T-helper 1 cell (primary cell): Measurements from ENCODE around the gene ABCA7.
A peak's percentile ranks its signal among the peaks of the same experiment; 100 is the strongest.

Experiments used
- DNase-seq, 5 donors: peaks; one replicate each; pipeline ENCODE4 v3.0.0-alpha.2; 2012 to 2020

ABCA7 gene

DNA sequence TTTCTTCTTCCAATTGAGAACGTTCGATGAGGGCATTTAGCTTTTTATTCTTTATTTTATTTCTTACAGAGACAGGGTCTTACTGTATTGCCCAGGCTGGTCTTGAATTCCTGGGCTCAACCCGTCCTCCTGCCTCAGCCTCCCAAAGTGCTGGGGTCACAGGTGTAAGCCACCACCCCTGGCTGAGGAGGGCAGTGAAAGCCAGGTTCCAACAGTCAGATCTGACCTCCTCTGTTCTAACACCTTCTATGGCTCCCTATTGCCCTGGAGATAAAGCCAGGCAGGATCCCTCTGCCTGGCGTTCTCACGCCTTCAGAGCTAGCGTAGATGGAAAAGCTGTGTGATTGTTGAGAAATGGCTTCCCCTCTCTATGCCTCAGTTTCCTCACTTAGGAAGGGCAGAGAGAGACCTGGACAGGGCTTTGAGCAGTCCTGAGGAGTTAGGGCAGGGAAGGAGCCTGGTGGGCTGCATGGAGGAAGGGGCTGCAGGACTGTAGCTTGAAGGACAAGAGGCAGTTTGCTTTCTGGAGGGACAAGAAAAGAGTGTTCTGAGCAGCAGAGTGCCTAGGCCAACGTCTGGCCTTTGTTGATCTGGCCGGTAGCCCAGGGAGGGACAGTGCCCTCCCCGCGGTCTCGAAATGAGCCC is 32.6 kb downstream of the ABCA7 start:
- no peak for DNase-seq

DNA sequence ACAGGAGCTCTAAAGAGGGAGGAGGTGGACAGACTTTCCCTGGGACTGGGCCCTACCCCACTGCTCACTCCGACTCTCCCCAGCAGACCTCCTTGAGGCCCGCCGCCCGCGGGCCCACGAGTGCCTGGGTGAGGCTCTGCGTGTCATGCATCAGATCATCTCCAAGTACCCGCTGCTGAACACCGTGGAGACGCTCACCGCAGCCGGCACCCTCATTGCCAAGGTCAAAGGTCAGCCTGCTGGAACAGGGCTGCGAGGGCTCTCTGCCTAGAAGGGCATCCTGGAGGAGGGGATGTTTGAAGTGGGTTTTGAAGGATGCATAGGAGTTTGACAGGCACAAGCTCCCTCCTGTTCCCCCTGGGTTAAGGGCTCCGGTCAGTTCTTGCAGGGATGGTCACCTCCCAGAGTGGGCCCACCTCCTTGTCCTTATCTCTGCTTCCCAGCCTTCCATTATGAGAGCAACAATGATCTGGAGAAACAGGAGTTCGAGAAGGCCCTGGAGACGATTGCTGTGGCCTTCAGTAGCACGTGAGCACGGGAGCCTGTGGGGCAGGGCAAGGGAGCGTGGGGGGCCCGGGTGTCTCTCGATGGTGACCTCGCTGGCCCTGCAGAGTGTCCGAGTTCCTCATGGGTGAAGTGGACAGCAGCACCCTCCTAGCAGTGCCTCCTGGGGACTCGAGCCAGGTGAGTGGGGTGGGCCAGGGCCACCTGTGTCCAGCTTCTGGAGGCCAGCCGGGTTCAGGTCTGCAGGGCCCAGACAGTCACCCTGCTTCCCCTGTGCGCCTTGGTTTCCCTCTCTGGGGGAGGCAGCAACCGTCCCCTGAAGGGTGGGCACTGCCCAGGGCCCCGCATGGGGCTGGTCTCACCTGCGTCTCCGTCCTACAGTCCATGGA is 33.4 kb downstream of the ABCA7 start:
- no peak for DNase-seq

DNA sequence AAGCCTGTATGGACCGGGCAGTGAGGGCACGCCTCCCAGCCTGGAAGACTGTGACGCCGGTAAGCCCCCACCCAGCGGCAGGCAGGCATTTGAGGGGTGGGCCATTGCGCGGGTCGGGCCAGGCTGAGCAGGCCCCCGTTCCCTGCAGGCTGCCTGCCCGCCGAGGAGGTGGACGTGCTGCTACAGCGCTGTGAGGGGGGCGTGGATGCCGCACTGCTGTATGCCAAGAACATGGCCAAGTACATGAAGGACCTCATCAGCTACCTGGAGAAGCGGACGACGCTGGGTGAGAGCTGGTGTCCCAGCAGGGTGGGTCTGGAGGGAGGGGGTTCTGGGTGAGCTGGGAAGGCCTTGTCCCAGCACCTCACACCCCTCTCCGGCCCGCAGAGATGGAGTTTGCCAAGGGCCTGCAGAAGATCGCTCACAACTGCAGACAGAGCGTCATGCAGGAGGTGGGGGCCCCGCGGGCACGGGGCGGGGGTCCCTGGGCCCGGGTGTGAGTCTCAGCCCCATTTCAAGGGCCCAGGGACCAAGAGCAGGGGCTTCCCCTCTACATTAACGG is 34.1 kb downstream of the ABCA7 start:
- DNase-seq = no peak

DNA sequence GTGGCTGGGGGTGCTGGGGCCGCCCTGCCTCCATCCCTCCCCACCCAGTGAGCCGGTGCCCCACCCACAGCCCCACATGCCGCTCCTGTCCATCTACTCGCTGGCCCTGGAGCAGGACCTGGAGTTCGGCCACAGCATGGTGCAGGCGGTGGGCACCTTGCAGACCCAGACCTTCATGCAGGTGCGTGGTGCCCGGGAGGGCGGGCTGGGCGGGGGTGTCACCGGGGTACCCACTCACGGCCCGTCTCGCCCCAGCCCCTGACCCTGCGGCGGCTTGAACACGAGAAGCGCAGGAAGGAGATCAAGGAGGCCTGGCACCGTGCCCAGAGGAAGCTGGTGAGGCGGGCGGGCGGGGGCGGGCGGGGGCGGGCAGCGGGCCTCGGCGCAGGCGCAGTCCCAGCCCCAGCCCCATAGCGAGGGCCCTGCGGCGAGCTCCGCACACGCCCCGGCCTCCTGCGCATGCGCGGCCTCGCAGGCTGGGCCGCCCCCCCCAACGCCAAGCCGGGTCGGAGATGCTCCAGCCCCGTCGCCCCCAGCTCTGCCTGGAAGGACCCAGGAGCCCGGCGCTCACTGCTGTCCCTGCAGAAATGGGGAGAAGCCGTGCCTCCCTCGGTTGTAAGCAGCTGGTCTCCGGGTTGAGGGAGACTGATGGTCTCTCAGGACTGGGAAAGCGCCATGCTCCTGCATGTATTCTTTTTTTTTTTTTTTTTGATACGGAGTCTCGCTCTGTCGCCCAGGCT is 34.8 kb downstream of the ABCA7 start:
- DNase-seq = peak; percentile 89 to 97 (median 93)

DNA sequence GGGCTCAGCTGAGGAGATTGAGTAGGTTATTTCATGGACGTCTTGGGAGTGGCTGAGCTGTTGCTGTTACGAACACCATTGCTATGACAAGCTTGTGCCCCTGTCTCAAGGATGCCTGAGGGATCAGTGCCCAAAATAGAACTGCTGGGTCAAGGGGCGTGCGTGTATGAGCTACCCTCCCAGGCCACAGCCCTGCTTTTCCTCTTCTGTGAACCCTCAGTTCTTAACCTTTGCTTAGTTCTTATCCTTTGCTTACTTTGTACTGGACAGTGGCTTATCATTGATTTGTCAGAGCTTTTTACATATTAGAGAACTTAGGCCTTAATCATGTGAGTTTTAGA is 36.1 kb downstream of the ABCA7 start:
- DNase-seq = no peak

DNA sequence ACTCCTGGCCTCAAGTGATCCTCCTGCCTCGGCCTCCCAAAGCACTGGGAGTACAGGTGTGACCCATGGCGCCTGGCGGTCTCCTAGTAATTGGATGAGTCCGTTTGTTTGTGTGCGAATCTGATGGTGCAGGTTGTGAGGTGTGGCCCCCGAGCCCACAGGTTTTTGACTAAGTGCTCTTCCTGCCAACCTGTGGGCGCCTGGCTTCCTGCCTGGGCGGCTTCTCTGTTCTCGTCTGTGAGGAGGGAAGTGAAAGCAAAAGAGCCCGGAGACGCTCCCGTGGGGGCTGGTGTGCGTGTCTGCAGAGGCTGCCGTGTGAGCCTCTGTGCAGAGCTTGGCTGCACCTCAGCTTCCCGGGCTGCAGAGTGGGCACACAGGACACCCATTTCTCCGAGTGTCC is 37.0 kb downstream of the ABCA7 start:
- DNase-seq = peak; percentile 87 to 97 (median 93)

DNA sequence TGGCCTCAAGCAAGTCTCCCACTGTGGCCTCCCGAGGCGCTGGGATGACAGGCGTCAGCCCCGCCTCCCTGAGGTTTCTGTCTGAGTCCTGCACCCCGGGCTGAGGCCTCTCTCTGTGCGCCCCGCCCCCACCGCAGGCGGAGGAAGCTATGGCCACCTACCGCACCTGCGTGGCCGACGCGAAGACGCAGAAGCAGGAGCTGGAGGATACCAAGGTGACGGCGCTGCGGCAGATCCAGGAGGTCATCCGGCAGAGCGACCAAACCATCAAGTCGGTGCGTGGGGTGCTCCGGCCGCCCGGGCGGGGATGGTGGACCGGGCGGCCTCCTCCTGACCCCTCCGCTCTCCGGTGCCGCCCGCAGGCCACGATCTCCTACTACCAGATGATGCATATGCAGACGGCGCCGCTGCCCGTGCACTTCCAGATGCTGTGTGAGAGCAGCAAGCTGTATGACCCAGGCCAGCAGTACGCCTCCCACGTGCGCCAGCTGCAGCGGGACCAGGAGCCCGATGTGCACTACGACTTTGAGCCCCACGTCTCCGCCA is 39.7 kb downstream of the ABCA7 start:
- peak in 3 of 5 donors; percentile 42 to 93 (median 63) for DNase-seq

DNA sequence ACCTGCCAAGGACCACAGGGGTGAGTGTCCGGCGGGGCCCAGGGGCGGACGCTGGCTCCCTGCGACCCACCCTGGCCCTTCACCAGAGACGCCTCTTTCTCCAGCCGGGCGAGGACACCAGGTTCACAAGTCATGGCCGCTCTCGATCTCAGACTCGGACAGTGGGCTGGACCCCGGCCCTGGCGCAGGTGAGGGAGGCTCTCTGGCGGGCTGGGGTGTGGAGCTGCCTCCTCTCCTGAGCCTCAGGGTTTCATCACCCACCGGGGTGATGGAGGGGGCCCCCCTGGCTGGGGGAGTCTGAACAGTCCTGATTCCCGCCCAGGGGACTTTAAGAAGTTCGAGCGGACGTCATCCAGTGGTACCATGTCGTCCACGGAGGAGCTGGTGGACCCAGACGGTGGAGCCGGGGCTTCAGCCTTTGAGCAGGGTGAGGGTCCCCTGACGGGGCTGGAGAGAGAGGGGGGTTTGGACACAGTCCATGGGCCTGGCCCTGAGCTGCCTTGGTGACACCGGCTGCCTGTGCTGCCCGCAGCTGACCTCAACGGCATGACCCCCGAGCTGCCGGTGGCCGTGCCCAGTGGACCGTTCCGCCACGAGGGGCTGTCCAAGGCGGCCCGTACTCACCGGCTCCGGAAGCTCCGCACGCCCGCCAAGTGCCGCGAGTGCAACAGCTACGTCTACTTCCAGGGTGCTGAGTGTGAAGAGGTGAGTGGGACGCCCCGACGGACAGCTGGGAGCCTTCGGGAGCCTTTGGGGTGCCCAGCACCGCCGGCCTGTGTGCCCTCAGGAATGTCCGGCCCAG is 40.7 kb downstream of the ABCA7 start:
- no peak for DNase-seq

DNA sequence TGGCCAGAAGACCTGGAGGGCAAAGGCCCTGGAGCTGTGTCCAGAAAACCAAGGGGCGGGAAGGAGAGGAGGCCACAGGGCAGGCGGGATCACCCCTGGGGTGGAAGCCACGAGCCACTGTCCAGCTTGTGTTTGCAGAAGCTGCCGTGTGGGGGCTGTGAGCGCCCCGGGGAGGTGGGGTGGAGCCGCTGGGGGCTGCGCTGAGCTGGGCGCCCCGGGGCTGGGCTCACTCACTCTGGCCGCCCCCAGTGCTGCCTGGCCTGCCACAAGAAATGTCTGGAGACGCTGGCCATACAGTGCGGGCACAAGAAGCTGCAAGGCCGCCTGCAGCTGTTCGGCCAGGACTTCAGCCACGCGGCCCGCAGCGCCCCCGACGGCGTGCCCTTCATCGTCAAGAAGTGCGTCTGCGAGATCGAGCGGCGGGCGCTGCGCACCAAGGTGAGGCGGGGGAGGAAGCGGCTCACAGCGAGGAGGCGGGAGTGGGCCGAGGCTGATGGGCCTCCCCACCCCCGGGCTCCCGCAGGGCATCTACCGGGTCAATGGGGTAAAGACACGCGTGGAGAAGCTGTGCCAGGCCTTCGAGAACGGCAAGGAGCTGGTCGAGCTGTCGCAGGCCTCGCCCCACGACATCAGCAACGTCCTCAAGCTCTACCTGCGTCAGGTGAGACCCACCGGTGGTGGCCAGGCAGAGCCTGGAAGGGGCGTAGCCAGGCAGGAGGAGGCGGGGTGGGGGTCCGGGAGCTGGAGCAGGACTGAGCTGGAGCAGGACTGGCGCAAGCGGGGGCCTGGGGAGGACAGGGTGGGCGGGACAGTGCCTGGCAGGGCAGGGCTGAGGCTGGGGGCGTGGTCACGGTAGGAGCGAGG is 41.6 kb downstream of the ABCA7 start:
- no peak for DNase-seq

DNA sequence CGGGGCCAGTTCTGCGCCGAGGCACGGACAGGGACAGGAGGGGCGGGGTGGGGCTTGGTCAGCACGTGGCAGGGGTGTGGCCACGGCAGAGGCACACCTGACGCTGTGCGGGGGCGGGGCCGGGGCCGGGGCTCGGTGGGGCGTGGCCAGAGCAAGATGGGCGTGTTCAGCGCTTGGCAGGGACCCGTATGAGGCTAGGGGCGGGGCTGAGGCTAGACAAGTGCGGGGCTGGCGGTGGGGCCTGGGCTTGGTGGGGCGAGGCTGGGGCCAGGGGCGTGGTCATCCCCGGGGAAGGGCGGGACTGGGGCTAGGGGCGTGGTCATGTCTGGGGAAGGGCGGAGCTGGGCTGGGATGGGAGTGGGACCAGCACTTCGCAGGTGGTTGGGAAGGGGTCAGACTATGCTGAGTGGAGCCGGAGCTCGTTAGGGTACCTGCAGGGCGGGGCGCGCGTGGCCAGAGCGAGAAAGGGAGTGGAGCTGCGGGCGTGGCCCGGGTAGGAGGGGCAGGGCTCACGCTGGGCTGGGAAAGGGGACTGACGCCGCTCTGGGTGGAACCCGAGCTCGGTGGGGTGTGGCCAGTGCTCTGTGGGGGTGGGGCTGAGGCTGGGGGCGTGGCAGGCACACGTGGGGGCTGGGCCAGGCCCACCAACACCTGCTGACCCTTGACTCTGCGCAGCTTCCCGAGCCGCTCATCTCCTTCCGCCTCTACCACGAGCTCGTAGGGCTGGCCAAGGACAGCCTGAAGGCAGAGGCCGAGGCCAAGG is 42.4 kb downstream of the ABCA7 start:
- DNase-seq = peak; percentile 83 to 97 (median 87)

DNA sequence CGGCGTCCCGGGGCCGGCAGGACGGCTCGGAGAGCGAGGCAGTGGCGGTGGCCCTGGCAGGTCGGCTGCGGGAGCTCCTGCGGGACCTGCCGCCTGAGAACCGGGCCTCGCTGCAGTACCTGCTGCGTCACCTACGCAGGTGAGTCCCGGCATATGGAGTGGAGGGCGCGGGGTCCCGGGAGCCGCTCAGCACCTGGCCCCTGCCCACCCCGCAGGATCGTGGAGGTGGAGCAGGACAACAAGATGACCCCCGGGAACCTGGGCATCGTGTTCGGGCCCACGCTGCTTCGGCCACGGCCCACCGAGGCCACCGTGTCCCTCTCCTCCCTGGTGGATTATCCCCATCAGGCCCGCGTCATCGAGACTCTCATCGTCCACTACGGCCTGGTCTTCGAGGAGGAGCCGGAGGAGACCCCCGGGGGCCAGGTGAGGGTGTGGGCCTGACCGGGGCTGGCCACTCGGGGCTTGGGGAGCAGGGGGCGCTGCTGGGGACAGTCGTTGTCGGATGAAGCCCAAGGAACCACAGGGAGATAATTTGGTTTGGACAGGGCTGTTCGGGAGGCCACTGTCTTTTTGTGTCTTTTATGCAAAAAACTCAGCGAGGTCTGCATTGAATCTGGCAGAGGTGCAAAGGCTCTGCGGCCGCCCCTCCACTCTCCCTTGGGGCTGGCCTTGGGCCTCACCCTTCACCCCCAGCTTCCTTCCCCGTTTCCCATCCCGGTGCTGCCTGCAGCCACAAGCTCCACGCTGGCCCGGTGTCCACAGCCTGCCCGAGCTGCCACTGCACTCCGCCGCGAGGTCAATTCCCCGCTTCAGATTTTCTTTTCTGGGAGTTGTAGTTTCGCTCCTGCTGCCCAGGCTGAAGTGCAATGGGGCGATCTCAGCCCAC is 43.3 kb downstream of the ABCA7 start:
- DNase-seq = no peak

DNA sequence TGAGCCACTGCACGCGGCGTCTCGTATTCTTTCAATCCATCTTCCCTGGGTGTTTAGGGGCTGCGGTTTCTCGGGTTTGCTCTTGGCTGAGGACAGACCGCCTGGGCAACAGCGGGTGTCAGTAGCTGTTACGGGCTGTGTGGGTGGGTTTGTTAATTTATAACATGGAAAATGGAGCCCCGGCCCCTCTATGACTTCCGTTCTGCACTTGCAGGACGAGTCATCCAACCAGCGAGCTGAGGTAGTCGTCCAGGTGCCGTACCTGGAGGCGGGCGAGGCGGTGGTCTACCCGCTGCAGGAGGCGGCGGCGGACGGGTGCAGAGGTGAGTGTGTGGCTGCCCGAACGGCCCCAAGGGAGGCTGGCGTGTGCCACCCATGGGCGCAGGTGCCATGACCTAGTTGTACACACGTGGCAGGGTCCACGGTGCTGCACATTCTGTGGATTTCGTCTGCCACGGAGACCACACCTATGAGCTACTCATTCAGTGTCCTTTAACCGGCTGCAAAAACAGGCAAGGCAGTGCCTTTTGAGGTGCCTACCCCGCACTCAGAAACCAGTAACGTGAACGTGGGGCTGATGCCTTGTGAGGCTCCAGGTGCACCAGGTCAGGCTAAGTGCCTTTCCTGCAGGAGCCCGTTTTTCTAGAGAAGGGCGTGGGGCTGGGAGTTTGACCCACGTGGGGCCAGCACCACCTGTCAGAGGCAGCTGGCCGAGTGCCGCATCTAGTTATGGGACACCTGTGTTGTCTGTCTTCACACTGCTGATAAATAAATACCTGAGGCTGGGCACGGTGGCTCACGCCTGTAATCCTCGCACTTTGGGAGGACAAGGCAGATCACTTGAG is 44.3 kb downstream of the ABCA7 start:
- no peak for DNase-seq

DNA sequence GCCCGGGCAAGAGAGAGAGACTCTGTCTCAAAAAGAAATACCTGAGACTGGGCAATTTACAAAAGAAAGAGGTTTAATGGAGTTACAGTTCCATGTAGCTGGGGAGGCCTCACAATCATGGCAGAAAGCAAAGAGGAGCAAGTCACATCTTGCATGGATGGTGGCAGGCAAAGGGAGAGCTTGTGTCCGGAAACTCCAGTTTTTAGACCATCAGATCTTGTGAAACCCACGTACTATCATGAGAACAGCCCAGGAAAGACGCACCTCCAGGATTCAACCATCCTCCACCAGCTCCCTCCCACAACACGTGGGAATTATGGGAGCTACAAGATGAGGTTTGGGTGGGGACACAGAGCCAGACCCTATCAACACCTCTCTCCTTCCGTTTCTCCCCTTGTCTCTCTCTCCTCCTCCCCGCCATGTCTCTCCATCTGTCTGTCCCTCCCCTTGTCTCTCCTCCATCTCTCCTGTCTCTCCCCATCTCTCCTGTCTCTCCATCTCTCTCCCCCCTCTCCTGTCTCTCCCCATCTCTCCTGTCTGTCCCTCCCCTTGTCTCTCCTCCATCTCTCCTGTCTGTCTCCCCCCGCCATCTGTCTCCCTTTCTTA is 45.2 kb downstream of the ABCA7 start:
- DNase-seq = no peak

DNA sequence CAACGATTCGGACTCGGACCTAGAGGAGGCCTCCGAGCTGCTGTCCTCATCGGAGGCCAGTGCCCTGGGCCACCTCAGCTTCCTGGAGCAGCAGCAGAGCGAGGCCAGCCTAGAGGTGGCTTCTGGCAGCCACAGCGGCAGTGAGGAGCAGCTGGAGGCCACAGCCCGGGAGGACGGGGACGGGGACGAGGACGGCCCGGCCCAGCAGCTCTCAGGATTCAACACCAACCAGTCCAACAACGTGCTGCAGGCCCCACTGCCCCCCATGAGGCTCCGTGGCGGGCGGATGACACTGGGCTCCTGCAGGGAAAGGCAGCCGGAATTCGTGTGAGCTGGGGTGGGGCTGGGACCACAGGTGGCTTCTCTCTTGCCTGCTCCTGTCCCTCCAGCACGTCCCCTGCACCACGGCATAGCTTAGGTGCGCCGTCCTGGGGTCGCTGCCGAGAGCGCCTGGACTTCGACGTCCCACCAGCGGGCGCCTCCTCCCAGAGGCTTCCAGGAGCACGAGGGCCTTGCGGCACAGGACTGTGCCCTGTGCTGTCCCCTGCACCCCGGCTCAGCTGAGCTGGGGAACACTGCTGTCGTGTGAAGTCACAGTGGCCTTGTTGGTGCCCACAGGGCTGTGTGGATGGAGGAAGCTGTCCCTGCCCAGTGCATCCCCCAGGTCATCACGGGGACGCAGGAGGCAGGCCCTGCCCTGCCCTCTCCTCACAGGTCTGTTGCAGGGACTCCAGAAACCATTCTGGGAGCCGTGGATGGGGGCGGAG is 46.0 kb downstream of the ABCA7 start:
- no peak for DNase-seq

DNA sequence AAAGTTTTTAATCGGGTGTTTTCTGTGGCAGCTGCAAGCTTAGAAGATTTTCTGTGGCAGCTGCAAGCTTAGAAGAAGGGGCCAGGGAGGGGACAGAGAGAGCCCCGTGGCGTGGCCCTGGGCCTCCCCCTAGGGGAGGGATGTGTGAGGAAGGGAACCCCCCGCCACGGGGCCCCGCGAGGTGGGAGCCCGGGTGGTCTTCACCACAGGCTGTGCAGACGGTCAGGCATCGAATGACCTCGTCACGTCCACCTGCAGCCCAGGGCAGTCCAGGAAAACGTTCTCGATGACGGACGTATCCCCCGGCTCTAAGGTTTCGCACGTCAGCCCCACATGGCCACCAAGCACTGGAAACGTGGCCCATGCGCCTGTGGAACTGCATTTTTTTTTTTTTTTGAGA is 46.7 kb downstream of the ABCA7 start:
- no peak for DNase-seq

DNA sequence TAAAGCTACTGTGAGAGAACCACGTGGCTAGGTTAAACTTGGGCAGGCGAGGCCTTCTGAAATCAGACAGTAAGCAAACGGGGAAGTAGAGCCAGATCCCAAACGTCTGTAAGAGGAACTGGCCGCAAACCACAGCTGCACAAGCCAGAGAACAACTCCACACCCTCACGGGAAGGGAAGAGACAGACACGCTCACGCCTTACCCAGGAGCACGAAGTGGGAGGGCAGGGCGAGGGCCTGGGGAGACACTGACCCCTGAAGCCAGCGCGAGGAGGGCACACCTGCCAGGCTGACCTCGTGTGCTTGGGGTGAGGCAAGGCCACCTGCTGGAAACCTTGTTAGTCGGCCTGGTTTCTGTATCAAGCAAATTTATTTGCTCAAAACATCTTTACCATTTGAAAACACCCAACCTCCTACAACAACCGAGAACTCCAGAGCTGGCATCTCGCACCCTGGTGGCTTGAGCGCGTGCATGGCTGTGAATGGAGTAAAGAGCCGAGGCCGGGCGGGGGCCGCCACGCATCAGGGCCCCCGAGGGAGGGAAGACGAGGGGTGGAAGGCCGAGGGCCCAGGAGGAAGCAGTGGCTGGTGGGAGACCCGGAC is 48.0 kb downstream of the ABCA7 start:
- peak in 1 of 5 donors; percentile 54 for DNase-seq
